GM19238 (cell line): ENCODE data around the gene PRSS36.
"Not testable (repeated sequence)": the region's sequence is repeated elsewhere in the genome, so short reads cannot be mapped to it uniquely, and the experiment has no call there.

Experiments used
- DNase-seq: peaks from one replicate; pipeline ENCODE4 v3.0.0; 2011; ENCODE audit warnings: low spot score; ENCODE audit not compliant: insufficient read length

PRSS36 gene

GRCh38 chr16:31142109-31143010, 7.5 kb downstream of the PRSS36 start:
- DNase-seq: peak; percentile 99

GRCh38 chr16:31141489-31142108, 8.3 kb downstream of the PRSS36 start:
- no peak for DNase-seq

DNA sequence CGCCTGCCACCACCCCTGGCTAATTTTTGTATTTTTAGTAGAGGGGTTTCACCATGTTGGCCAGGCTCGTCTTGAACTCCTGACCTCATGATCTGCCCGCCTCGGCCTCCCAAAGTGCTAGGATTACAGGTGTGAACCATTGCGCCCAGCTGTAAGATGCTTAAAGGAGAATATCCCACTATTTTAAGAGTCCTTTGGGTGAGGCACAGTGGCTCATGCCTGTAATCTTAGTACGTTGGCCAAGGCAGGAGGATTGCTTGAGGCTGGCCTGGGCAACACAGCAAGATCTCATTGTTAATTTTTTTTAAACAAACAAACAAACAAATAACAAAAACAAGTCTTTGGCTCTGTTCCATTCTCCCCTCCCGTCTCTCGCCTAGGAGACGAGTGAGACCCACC, 8.8 kb downstream of the PRSS36 start:
- DNase-seq: not testable (repeated sequence)

DNA sequence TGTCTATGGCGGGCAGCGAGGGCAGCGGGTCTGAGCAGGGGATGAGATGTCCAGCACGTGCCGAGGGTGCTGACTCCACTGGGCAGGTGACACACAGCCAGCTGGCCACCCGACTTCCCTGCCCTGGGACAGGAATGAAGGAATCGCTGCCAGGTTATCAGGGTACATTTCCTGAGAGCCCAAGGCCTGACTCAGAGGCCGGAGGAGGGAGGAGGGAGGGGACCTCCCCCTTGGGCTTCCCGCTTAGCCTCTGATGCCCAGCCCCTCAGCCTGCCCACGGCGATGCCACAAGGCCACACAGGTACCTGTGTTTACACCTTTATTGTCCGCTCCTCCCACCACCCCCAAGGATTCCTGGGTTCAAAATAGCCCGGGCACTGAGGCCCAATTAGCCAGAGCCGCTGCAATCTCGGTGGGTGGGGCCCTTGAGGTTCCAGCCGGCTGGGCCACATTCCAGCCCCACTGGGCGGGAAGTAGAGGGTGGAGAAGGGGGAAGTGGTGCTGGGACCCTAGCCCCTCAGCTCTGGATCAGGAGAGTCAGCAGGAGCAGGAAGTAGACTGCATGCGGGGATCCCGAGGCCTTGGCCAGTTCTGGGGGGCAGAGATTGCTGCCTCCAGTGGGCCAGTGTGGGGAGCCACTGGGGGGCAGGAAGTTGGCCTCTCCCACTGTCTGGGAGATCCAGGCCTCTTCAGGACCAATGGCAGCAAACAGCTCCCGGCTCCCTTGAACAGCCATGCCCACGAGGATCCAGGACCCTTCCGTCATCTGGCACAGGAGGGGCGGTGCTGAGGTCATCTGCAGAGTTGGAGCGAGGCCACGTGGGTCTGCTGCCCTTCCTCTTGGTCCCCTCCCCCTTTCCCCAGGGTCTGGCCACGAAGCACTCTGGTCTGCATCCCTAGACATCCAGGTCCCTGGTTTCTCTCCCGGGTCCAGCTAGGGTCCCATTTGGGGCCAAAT, 11.0 kb downstream of the PRSS36 start:
- no peak for DNase-seq

DNA sequence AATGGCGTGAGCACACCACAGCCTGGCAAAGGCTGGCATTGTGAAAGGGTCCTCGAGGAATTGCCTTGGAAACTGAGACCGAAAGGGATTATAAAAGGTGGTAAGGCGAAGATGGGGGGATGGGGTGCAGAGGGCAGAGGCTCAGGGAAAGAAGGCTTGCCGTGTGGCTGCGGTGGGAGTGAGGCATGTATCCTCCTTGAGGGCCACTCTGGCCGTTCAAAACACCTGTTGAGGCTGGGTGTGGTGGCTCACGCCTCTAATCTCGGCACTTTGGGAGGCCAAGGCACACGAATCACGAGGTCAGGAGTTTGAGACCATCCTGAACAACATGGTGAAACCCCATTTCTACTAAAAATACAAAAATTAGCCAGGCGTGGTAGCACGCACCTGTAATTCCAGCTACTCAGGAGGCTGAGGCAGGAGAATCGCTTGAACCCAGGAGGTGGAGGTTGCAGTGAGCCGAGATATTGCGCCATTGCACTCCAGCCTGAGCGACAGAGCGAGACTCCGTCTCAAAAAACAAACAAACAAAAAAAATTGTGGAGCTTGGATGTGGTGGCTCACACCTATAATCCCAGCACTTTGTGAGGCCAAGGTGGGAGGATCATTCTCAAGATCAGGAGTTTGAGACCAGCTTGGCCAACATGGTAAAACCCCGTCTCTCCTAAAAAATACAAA, 12.9 kb downstream of the PRSS36 start:
- DNase-seq: not testable (repeated sequence)

DNA sequence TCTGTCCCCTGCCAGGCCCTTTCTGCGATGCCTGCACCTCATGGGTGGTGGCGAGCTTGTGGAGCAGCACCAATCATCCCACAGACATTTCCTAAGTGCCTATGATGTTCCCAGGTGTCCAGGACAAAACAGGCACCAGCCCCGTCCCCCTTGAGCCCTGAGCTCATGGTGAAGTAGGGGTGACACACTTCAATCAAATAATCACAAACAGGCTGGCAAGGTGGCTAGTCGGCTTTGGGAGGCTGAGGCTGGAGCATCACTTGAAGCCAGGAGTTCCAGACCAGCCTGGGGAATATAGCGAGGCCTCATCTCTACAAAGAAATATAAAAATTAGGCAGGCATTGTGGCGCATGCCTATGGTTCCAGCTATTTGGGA, 13.6 kb downstream of the PRSS36 start:
- DNase-seq: no peak

- no peak for DNase-seq
Observed at GRCh38 chr16:31135535-31136286, 14.2 kb downstream of the PRSS36 start, which contains the start of gene PRSS8. Gene PRSS8, minus strand, starts transcription at chr16:31135727. Its CDS starts 229 bp downstream, at chr16:31135498.

DNA sequence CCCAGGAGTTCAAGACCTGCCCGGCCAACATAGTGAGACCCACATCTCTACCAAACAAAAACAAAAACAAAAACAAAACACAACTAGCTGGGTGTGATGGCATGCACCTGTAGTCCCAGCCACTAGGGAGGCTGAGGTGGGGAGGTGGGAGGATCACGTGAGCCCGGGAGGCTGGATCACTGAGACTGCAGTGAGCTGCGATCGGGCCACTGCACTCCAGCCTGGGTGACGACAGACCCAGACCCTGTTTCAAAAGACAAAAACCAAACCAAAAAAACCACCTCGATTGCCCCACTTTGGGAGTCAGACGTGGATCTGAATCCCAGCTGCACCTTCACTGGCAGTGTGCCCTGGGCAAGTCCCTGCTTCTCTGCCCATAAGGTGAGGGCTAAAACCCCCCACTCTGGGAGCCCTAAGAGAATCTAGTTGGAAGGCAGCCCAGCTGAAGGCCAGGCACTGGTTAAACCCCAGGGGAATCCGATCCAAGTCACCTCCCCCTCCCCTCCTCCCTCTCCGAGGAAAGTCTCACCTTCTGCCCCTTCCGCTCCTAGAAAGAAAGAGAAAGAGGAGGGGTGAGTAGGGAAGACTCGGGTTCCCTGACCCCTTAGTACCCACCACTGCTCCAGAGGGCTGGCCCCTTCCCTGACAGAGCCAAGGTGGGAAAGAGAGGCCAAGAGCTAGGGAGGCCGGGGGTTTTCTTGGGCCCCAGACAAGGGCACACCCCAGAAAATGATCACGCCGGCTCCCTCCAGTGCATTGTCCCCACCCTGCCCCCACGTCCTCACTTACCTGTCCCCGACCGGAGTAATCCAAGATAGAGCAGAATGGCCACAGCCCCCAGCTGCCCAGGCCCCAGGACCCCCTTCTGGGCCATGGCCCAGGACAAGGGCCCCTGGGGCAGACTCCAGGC, 15.0 kb downstream of the PRSS36 start:
- no peak for DNase-seq

DNA sequence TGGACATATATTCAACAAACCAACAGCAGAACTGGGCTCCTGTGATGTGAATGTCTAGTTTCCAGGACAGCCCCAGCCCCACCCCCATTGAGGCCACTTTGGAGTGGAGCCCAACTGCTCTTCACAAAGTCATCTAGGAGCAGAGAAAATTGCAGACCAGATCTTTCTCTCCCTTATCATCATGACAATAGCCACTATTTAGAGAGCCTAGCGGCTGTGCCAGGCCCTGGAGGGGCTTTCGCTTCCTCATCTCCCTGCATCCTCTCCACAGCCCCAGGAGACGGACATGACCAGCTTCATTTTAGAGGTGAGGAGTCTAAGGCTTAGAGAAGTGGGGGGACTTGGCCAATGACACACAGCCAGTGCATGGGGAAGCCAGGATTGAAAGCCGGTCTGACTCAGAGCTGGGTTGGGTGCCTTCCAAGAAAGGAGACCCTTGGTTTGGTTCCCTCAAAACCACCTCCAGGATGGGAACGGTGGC, 15.7 kb downstream of the PRSS36 start:
- DNase-seq: no peak

DNA sequence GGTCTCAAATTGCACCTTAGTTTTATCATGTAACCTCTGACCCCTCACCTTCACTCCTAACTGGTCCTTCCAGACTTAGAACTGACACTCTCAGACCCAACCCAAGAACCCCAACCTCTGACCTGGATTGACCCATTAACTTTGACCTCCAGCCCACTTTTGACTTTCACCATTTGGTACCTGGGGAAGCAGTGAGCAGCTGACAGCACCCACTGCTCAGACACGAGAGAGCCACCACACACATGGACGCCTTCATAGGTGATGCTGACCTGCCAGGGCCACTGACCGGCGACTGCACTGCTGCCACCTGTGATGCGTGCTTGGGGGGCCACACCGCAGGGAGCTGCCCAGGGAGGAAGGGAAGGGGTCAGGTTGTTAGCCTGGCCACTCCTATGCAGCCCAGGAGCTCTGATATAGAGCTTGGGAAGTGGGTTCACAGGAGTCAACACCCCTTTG, 16.8 kb downstream of the PRSS36 start:
- no peak for DNase-seq

DNA sequence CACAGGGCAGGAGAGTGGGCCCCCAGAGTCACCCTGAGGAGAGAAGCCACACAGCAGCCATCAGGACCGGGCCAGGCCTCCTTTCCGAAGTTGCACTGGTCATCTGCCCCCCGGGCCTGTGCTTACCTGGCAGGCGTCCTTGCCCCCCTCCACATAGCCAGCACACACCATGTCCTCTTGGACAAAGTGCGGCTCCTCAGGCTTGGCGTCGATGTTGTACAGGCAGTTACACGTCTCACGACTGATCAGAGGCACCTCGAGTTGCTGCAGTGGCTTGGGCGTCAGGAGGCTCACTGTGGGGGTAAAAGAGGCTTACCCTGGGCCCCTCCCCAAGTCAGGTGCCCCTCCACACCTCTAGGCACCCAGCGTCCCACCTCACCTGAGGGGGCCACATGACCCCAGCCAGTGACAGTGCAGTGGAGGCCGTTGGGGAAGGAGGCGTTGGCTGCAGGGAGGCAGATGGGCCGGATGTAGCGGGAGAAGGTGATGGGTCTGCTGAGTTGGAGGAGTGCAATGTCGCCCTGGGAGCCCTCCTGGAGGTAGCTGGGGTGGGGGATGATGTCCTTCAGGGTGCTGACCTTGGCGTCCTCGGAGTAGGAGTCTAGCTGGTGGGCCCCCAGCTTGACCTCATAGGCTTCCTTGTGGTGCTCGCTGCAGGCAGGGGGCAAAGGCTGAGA, 17.4 kb downstream of the PRSS36 start:
- DNase-seq: no peak

GRCh38 chr16:31131841-31132271, 18.0 kb downstream of the PRSS36 start:
- DNase-seq: no peak

DNA sequence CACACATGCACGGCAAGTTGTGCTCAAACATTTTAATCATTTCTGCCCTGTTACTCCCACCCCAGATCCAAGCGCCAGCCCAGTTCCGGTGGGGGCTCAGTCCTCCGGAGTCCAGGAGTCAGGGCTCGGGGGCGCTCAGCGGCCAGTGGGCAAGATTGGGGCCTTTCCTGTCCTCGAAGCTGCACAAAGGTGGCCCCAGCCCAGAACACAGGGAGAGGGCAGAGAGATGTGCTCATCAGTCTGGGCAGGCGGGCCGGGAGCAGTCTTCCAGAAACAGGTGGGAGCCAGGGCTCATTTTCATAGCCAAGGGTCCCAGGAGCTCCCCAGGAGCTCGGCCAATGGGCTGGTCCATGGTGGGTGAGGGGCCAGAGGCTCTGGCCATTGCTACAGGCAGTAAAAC, 18.4 kb downstream of the PRSS36 start:
- DNase-seq: no peak

DNA sequence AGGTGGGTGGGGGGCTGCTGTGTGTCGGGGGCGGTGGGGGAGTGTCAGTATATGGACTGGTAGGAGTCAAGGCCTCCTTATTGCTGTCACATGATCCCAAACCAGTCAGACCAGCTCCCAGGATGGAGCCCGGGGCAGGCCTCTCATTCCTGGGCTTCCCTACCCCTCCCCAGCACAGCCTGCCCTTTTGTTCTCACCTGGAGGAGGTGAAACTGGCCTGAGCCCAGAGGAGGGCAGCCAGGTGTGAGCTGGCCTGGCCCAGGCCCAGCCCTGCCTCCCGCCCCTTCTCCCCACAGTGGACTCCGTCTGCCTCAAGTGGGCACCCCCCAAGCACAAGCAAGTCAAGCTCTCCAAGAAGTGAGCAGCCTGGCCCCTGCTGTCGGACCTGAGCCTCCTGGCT, 19.0 kb downstream of the PRSS36 start:
- no peak for DNase-seq

- no peak for DNase-seq
Observed at GRCh38 chr16:31130336-31130891, 19.5 kb downstream of the PRSS36 start.

DNA sequence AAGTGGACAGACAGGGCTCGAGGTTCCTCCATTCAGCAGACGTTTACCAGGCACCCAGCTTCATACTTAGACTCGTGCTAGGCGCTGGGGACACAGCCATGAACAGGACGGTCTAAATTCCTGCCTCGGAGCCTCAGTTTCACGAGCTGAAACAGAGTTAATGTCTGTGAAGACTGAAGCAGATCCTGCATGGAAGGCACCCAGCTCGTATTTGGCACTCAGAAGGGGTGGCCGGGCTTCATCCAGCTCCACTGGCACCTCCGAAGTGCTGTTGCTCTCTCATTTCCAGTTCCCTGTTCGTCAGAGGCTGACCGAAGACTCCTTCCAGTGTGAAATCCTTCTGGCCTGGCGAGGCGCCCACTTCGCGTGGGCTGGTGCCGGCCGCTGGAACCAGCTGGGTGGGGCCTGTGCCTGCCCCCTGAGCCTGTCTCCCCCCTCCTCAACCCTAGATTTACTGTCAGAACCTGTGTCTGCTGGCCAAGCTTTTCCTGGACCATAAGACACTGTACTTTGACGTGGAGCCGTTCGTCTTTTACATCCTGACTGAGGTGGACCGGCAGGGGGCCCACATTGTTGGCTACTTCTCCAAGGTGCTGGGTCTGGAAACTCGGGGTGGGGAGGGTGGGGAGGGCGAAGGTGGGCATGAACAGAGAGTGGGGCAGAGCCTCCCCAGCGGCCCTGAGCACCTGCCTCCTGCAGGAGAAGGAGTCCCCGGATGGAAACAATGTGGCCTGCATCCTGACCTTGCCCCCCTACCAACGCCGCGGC, 20.1 kb downstream of the PRSS36 start:
- DNase-seq: no peak
